Measurements from ENCODE around the gene ABHD12B. TPM values are rescaled to one million over a fixed set of nuclear protein-coding genes. Genes with fewer than 3 reads are reported as not detected.
A peak's percentile ranks its signal among the peaks of the same experiment; 100 is the strongest.

The ABHD12B gene
- polyA plus RNA-seq, 1 experiment, result not detected

DNA sequence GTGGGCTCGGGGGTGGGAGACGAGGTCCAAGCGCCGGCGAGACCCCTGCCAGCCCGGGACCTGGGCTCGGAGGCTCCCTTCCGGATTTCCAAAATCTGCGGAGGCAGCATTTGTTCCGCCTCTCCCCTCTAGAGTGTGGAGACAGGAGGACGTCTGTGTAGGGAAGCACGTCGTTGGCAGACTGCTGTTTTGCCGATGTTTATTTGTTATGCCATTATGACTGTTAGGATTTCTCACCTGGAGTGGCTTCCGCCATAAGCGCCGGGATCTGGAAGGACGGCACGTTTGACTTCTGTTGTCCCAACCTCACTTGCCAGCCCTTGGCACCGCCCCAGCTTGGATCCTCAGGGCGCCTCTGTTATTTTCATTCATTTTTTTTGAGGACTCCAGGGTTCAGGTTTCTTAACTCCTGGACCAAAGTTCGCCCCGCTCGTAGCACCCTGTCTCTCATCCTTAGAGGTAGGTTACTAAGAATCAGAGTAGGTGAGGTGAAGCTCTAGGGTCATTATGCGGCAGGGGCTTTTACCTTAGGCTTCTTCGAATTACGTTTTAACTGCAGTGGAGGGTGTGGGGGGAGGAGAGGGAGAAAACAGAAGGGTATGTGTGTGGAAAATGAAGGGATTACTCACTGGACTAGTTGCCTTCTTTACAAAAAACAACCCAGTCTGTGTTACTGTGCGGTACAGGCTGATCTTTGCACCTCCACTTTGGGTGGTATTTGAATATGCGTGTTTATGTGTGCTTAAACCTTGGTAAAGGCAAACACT, 73.0 kb downstream of the ABHD12B start:
- Histone ChIP-seq H3K4me3 (ENCODE audit: low read depth, low read length) (peak overlapping the region; percentile 84), H3K27me3 (ENCODE audit: control insufficient read depth, insufficient read depth, low read length) (no peaks in the 10 kb centered on the region), H3K36me3 (ENCODE audit: control insufficient read depth, insufficient read depth, low read length) (no peaks in the 10 kb centered on the region)
- TF ChIP-seq, protein P1, sequence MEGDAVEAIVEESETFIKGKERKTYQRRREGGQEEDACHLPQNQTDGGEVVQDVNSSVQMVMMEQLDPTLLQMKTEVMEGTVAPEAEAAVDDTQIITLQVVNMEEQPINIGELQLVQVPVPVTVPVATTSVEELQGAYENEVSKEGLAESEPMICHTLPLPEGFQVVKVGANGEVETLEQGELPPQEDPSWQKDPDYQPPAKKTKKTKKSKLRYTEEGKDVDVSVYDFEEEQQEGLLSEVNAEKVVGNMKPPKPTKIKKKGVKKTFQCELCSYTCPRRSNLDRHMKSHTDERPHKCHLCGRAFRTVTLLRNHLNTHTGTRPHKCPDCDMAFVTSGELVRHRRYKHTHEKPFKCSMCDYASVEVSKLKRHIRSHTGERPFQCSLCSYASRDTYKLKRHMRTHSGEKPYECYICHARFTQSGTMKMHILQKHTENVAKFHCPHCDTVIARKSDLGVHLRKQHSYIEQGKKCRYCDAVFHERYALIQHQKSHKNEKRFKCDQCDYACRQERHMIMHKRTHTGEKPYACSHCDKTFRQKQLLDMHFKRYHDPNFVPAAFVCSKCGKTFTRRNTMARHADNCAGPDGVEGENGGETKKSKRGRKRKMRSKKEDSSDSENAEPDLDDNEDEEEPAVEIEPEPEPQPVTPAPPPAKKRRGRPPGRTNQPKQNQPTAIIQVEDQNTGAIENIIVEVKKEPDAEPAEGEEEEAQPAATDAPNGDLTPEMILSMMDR (IDR thresholded peaks at IDR 0.05; ENCODE audit: insufficient read depth, low read depth, low read length), result no peak
- DNase-seq (ENCODE audit: low read depth), result no peak
- ChIA-PET POLR2A (interaction anchor here (0.6 kb wide), 1 partner anchor 830 kb away, joined by 3 read pairs; no protein-coding TSS in a partner anchor), CTCF (interaction anchor here (1.0 to 2.4 kb wide), 2 partner anchors 10 to 85 kb away, joined by 3 to 13 read pairs; no protein-coding TSS in a partner anchor)

DNA sequence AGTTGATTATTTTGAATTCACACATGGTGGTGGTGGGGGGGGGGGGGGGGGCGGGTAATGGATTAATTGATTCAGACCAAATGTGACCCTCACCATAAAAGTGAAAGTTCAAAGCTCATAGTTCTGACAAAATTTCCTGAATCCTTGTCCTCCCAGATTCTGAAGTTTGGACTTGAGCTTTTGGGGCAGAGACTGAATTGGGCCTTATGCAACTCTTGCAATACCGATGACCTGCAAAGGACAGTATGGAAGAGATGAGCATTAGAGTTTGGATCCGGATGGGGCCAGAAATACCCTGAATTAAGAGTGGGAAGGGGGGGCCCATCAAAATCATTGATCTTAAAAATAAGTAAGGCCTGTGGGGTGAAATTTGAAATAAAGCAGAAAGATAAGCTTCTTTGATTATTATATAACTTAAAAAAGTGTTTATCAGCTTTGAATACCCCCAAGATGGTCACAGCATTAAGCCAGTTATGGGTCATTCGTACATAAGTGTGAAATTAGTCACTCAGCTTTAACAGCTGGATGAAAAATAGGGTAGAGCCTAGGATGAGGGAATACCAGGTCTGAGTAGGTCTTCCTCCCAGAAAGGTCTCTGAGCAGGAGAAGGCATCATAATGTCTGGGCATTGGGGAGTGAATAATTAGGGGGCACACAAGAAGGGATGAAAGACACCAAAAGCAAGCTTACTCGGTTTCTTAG, 74.5 kb downstream of the ABHD12B start:
- H3K27me3 ChIP-seq (ENCODE audit: control insufficient read depth, insufficient read depth, low read length), result no peaks in the 10 kb centered on the region
- TF ChIP-seq, protein P1 (IDR thresholded peaks at IDR 0.05; ENCODE audit: insufficient read depth, low read depth, low read length), result no peak
- DNase-seq (ENCODE audit: low read depth), result no peak
- CTCF ChIA-PET, result interaction anchor here (0.9 to 1.5 kb wide), 2 partner anchors 9 to 10 kb away, joined by 3 to 6 read pairs; no protein-coding TSS in a partner anchor
- POLR2A ChIA-PET, result no interaction called here
- no peaks in the 10 kb centered on the region for H3K36me3 ChIP-seq (ENCODE audit: control insufficient read depth, insufficient read depth, low read length)
- H3K4me3 ChIP-seq (ENCODE audit: low read depth, low read length), result no peak overlapping the region

DNA sequence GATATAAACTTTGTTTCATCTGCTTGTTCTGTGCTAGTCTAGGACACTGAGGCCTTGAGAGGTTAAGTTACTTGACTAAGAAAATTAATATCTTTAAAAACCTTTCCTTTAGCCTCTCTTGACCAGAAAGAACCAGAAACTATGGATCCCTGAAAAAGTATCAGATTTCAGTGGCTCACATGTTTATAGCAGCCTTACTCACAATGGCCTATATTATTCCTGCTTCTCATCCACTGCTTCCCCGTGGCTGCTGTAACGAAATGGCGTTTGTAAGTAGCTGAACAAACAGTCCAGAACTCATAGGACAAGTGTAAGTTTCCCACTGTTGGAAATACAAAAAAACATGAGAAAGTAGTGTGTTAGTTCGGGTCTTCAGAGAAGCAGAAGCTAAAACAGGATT, 75.6 kb downstream of the ABHD12B start:
- ChIA-PET POLR2A (no interaction called here), CTCF (no interaction called here)
- Histone ChIP-seq H3K36me3 (ENCODE audit: control insufficient read depth, insufficient read depth, low read length) (no peaks in the 10 kb centered on the region), H3K4me3 (ENCODE audit: low read depth, low read length) (no peak overlapping the region), H3K27me3 (ENCODE audit: control insufficient read depth, insufficient read depth, low read length) (no peaks in the 10 kb centered on the region)
- DNase-seq (ENCODE audit: low read depth), result no peak
- TF ChIP-seq, protein P1 (IDR thresholded peaks at IDR 0.05; ENCODE audit: insufficient read depth, low read depth, low read length), result no peak

GRCh38 chr14:50948205-50948604, 76.4 kb downstream of the ABHD12B start:
- Histone ChIP-seq H3K27me3 (ENCODE audit: control insufficient read depth, insufficient read depth, low read length) (no peaks in the 10 kb centered on the region), H3K36me3 (ENCODE audit: control insufficient read depth, insufficient read depth, low read length) (no peaks in the 10 kb centered on the region), H3K4me3 (ENCODE audit: low read depth, low read length) (no peak overlapping the region)
- CTCF ChIA-PET, result no interaction called here
- POLR2A ChIA-PET, result no interaction called here
- TF ChIP-seq, protein P1 (IDR thresholded peaks at IDR 0.05; ENCODE audit: insufficient read depth, low read depth, low read length), result no peak
- DNase-seq (ENCODE audit: low read depth), result no peak

DNA sequence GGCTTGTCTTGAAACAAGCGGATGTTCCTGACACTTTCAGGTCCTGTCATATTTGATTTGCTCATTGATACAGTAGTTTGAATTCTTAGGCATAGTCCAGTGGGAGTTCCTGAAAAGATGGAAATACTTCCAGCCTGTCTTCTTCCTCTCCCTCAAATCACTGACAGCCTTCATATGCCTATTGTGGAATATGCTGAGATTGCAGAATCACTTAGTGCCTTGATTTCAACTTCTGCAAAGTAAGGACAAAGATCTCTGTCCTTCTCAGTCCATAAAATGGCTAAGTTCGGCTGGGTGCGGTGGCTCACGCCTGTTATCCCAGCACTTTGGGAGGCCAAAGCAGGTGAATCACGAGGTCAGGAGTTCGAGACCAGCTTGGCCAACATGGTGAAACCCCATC, 79.2 kb downstream of the ABHD12B start:
- TF ChIP-seq, protein P1 (IDR thresholded peaks at IDR 0.05; ENCODE audit: insufficient read depth, low read depth, low read length), result no peak
- CTCF ChIA-PET, result no interaction called here

More for the DNA sequence above, 79.2 kb downstream of the ABHD12B start:
- POLR2A ChIA-PET, result no interaction called here
- no peak for DNase-seq (ENCODE audit: low read depth)
- no peaks in the 10 kb centered on the region for H3K36me3 ChIP-seq (ENCODE audit: control insufficient read depth, insufficient read depth, low read length)
- no peak overlapping the region for H3K4me3 ChIP-seq (ENCODE audit: low read depth, low read length)
- no peaks in the 10 kb centered on the region for H3K27me3 ChIP-seq (ENCODE audit: control insufficient read depth, insufficient read depth, low read length)

Measured in BJ (cell line).